GM21423 (cell line): ENCODE measurements around the gene OR51V1.
"Not testable (repeated sequence)": the region's sequence is repeated elsewhere in the genome, so short reads cannot be mapped to it uniquely, and the experiment has no call there.

Experiments used
- ATAC-seq: cut with Tn5 transposase; IDR thresholded peaks from one replicate; pipeline ENCODE4 v1.9.1; 2021; ENCODE audit warnings: mild to moderate bottlenecking, moderate library complexity; ENCODE audit not compliant: unreplicated experiment

The OR51V1 gene

DNA sequence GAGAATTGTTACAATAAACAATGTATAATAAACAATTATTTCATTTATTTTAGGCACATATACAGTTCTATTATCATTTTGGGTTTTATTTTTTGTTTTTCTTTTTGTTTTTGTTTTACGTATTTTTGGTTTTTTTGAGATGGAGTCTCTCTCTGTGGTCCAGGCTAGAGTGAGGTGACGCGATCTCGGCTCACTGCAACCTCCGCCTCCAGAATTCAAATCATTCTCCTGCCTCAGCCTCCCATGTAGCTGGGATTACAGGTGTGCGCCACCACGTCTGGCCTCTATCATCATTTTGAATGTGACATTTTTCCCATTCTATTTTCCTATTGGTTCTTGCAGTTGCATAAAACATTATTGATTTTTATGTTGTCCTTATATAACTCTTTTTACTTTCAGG lies 25.5 kb downstream of the OR51V1 start:
- ATAC-seq: no peak

DNA sequence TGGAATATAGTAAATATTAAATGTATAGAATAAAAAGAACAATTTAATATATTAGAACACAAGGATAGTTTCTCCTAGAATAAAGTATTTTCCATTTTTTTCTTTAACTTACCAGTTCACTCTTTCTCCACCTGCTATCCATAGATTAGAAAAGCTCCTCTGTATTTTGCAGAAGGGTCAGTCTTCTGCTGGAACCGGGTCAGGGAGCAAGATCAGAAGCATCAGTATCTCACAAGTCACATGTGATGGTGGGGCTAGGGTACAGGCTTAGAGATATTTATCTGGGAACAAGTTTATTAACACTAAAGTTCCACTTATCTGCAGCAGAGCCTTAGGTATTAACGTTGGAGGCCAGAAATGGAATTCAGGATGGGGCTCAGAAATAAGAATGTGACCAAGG lies 28.6 kb downstream of the OR51V1 start:
- ATAC-seq: no peak

DNA sequence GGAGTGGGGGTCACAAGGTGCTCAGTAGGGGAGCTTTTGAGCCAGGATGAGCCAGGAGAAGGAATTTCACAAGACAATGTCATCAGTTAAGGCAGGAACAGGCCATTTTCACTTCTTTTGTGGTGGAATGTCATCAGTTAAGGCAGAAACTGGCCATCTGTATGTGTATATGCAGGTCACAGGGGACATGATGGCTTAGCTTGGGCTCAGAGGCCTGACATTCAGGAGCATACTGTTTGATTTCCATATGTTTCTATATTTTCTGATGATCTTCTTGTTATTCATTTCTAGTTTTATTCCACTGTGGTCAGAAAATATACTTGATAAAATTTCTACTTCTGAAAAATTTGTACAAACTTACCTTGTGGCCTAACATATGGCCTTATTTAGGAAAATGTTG lies 34.6 kb downstream of the OR51V1 start:
- not testable (repeated sequence) for ATAC-seq

DNA sequence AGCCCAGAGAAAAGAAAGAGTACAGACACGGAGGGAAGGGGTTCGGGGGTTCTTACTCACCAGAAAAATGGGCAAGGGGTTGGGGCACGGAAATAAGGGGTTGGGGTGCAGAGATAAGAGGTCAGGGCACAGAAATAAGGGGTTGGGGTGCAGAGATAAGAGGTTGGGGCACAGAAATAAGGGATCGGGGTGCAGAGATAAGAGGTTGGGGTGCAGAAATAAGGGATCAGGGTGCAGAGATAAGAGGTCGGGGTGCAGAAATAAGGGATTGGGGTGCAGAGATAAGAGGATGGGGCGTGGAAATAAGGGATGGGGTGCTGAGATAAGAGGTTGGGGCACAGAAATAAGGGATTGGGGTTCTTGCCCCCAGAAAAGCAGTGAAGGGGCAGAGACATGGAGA lies 35.7 kb downstream of the OR51V1 start:
- ATAC-seq: not testable (repeated sequence)

DNA sequence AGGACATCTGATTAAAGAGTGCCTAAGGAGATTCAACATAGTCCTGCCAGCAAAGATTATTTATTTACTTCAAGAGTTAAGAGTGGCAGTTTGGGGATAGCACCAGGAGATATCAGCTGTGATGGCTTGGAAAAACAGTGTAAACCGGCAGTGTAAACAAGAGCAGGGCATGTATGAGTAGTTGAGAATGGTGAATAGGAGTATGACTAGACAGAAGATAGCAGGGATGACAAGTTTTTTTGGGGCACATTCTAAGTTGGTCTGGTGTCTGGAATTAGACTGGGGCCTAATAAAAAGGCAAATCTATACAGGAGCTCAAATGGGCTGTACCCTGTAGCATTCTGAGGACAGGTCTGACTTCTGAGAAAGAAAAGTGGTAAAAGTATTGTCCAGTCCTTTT lies 39.4 kb downstream of the OR51V1 start:
- not testable (repeated sequence) for ATAC-seq

DNA sequence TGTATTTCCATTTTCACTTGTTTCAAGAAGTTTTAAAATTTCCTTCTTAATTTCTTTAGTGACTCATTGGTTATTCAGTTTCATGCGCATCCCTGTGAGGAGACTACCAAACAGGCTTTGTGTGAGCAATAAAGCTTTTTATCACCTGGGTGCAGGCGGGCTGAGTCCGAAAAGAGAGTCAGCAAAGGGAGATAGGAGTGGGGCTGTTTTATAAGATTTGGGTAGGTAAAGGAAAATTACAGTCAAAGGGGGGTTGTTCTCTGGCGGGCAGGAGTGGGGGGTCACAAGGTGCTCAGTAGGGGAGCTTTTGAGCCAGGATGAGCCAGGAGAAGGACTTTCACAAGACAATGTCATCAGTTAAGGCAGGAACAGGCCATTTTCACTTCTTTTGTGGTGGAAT lies 40.3 kb downstream of the OR51V1 start:
- not testable (repeated sequence) for ATAC-seq

DNA sequence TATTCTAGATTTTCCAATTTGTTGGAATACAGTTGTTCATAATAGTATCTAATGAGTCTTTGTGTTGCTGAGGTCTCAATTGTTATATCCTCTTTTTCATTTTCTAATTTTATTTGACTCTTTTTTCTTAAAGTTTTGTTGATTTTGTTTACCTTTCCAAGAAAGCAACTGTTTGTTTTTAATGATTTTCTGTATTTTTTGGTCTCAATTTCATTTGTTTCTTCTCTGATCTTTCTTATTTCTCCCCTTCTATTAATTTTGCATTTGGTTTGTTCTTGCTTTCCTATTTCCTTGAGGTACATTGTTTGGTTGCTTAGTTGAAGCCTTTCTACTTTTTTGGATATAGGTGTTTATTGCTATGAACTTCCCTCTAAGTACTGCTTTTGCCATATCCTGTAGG lies 40.7 kb downstream of the OR51V1 start:
- no peak for ATAC-seq

DNA sequence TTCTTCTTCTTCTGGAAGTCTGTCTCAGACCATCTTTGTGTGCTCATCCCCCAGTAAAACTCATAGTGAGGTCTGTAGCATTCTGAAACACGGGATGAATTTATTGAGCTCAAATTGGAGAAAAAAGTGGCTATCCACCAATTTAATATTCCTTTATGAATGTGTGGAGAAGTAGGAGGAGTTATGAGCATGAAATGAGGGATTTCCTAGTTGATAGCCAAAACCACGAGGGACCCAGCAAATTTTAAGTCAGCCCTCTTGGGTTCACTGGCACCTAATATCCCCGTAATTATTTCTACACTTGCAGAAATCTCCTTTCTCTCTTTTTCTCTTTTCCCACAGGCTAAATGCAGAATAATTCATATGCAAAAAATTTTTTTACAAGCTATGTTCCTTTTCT lies 45.8 kb downstream of the OR51V1 start, which contains the start of gene OR52A1:
OR52A1 (minus strand) TSS at position 101 of the 400 bp plus-strand sequence. CDS start 2,388 bp downstream, outside the sequence.
- ATAC-seq: no peak

DNA sequence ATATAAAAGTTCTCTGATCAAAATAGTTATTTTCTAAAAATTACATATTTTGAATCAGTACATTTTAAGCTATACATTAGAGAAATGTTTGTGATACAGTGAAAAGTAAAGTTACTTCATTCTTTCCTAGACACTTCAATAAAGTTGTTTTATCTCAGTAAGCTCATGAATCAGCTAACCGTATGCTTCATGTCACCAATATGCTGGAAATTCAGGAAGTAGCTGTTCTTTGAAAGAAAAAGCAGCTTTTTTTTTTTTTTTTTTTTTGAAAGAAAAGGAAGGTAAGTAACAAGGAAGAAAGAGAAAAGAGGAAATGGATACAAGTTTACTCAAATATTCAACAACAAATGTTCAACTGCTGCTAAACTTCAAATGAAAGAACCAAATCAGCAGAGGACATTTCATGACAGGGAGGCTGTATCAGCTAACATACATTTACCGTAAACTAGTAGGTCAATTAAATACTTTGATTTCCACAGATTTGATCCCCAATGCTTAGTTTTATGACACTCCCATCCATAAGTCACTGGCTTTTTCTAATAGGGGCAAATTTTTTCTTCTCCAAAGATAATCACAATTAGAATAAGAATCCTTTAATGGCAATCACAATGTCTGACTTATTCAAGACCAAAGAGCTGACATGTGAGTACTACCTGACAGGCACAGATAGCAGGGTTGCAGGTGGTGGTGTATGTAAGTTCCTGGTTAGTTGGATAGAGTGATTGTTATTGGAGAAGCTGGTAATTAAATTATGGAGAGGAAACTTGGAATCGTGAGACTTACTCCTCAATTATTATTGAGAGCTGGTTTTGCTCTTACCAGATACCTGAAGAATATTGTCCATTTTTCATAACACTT lies 46.7 kb downstream of the OR51V1 start:
- no peak for ATAC-seq

DNA sequence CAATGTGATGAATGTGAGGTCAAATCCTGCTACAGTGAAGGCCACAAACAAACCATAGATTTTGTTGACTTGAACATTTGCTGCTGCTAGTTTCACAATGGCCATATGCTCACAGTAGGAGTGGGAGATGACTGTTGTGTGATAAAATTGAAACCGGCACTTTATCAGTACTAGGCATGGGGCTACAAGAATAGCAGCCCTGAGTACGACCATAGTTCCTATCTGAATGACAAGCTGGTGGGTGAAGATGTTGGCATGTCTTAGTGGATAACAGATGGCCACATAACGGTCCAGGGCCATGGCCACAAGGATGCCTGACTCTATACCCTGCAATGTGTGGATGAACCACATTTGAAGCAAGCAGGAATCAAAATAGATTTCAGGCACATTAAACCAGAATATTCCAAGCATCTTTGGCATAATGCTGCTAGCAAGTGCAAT lies 48.7 kb downstream of the OR51V1 start:
- ATAC-seq: no peak
